Left cardiac atrium (tissue), 4 donors: ENCODE results near the gene PCIF1. TPM values are rescaled to one million over a fixed set of nuclear protein-coding genes. Genes with fewer than 3 reads are reported as not detected.
"Not testable (repeated sequence)": the region's sequence is repeated elsewhere in the genome, so short reads cannot be mapped to it uniquely, and the experiment has no call there.

ENCODE experiments used
- ATAC-seq, 2 donors: fragments of 200-7000 bp; cut with Tn5 transposase; one replicate each; pipeline ENCODE4 v1.9.1; 2020; ENCODE audit warnings: mild to moderate bottlenecking in 2 of 2, moderate library complexity in 2 of 2
- DNase-seq: peaks from one replicate; pipeline ENCODE4 v3.0.0-alpha.2; 2020
- intact Hi-C, 2 donors: fragments of 100-400 bp; cut with DNase I; formaldehyde crosslinking; loops; one replicate each; pipeline versions ENCODE4 v1.14.1 to v1.15.1; 2022 to 2023
- total RNA-seq, 2 donors: library from RNA; stranded (reverse); fragmentation: NEBNext Ultra II Directional; extraction: Animal tissue kit (Norgen Biotek cat#: 25700); gene quantifications; one replicate each; pipeline ENCODE4 v1.2.1, GENCODE V29; 2021
- donor health status: DM: no; HTN: yes; CAD: no.
- donor health status: DM: no; HTN: yes; CAD: no; lungs with severe emphysema.
- donor health status: DM: yes; HTN: yes; CAD: no.
- donor health status: Dilated cardiomyopathy.

Gene PCIF1
- total RNA-seq, 2 donors from 2014 or later: 23.1 to 27.6 TPM

DNA sequence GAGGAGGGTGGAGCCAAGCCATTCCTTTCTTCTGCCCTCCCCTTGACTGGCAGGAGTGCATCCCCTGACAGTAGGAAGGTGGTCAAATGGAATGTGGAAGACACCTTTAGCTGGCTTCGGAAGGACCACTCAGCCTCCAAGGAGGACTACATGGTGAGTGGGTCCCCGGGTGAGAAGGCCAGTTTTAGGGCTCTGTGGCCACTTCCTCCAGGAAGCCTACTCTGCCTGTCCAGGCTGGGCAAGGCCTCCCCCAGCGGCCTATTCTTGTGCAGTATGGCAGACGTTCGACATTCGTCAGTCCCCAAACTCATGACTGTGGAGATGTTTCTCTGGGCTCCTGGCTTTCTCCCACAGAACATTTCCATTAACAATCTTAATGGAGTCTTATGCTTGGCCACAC is 9.1 kb downstream of the PCIF1 start:
- no peak for ATAC-seq
- intact Hi-C loops: no loop called here
- no peak for DNase-seq

- intact Hi-C loops: no loop called here
- DNase-seq: no peak
- ATAC-seq: no peak
Observed at GRCh38 chr20:45944151-45944964, 9.9 kb downstream of the PCIF1 start.

DNA sequence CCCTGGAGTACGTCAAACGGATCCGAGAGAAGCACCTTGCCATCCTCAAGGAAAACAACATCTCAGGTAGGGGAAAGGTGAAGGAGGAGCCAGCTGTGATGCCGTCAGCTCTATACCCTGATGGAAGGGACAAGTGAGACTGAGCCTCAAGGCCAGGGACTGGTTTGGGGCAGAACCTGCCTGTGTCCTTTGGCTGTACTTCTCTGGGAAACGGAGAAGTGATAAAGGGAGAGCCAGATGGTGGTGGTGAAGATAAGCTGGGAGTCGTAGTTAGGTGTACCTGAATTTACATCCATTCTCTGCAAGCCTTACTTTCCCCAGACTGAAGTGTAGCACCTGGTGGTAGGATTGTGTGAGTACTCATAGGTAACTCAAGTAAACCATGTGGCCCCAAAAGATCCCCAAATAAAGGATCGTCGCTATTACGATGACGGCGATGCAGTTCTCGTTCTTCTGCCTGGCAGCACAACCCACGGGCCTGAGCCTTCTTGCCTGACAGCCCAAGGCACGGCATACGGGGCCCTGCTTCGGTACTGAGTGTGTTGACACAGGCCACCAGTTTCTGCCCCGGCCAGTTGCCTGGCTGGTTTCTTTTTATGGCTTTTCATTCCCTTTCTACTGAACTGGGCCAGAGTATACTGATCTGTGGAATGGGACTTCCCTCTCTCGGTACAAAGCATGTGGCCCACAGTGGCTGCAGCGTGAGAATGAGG is 10.6 kb downstream of the PCIF1 start:
- intact Hi-C loops: no loop called here
- no peak for ATAC-seq

GRCh38 chr20:45945678-45946148 is 11.2 kb downstream of the PCIF1 start:
- intact Hi-C loops: no loop called here
- DNase-seq: no peak

More for the DNA sequence above, 10.6 kb downstream of the PCIF1 start:
- DNase-seq: no peak

GRCh38 chr20:45946149-45946970 is 11.9 kb downstream of the PCIF1 start:
- DNase-seq (peak; percentile 67), ATAC-seq (peak; percentile 27 to 53)
- intact Hi-C loops: no loop called here

More at GRCh38 chr20:45945678-45946148, 11.2 kb downstream of the PCIF1 start:
- ATAC-seq: no peak

DNA sequence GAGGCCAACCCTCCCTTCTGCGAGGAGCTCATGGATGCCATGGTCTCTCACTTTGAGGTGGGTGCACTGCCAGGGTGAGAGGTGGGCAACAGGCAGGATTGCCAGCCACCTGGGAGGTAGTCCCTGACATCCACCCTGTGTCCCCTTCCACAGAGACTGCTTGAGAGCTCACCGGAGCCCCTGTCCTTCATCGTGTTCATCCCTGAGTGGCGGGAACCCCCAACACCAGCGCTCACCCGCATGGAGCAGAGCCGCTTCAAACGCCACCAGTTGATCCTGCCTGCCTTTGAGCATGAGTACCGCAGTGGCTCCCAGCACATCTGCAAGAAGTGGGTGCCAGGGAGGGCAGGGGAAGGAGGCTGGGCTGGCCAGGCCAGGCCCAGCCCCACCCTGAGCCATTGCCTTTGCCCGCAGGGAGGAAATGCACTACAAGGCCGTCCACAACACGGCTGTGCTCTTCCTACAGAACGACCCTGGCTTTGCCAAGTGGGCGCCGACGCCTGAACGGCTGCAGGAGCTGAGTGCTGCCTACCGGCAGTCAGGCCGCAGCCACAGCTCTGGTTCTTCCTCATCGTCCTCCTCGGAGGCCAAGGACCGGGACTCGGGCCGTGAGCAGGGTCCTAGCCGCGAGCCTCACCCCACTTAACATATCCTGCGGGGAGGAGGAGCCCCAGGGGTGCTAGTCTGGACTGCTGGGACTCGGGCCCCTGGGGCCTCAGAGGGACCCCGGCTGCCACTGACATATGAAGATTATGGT is 12.8 kb downstream of the PCIF1 start:
- intact Hi-C loops: no loop called here
- DNase-seq (no peak), ATAC-seq (peak in 1 of 2 donors; percentile 4)

DNA sequence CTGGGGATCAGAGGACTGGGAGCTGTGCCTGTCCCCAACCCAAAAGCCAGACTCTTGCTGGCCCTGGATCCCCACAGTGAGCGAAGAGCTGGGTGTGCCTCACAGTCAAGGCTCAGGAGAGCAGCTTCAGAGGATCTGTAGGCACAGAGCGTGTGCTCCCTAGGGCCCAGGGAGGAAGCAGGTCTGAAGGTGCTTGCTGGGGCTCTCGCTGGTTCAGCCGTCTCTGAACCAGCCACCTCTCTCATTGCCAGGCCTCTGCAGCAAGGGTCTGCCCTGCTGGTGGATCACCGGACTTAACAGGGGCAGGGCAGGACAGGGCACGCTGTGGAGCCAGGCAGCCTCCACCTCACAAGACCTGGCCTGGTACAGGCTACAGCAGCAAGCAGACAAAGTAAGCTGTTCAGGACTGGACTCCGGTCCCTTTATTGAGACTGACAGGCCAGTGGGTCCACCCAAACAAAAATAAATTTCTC is 13.8 kb downstream of the PCIF1 start:
- ATAC-seq (no peak), DNase-seq (no peak)
- intact Hi-C loops: no loop called here

GRCh38 chr20:45948742-45949541 is 14.5 kb downstream of the PCIF1 start:
- DNase-seq (no peak), ATAC-seq (no peak)
- intact Hi-C loops: no loop called here

GRCh38 chr20:45949542-45950329 is 15.3 kb downstream of the PCIF1 start:
- peak in 1 of 2 donors; percentile 1 for ATAC-seq
- intact Hi-C loops: loop anchor here in 1 of 2 donors (10.0 kb wide), 1 partner anchor 125 kb away; the partner anchor contains the start of gene TNNC2
- DNase-seq: no peak

DNA sequence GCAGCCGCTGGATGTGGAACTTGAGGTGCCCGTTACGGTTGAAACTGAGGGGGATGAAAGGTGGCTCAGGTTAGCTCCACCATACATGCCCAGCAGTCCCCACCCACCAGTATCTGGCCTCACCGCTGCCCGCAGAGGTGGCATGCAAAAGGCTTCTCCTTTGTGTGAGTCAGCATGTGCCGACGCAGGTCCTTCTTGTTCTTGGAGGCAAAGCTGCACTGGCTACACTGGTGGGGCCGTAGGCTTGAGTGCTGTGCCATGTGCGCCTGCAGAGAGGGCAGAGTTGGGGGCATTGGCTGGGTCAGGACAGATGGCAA is 15.8 kb downstream of the PCIF1 start:
- no peak for DNase-seq
- intact Hi-C loops: loop anchor here in 1 of 2 donors (10.0 kb wide), 1 partner anchor 125 kb away; the partner anchor contains the start of gene TNNC2
- ATAC-seq: no peak

DNA sequence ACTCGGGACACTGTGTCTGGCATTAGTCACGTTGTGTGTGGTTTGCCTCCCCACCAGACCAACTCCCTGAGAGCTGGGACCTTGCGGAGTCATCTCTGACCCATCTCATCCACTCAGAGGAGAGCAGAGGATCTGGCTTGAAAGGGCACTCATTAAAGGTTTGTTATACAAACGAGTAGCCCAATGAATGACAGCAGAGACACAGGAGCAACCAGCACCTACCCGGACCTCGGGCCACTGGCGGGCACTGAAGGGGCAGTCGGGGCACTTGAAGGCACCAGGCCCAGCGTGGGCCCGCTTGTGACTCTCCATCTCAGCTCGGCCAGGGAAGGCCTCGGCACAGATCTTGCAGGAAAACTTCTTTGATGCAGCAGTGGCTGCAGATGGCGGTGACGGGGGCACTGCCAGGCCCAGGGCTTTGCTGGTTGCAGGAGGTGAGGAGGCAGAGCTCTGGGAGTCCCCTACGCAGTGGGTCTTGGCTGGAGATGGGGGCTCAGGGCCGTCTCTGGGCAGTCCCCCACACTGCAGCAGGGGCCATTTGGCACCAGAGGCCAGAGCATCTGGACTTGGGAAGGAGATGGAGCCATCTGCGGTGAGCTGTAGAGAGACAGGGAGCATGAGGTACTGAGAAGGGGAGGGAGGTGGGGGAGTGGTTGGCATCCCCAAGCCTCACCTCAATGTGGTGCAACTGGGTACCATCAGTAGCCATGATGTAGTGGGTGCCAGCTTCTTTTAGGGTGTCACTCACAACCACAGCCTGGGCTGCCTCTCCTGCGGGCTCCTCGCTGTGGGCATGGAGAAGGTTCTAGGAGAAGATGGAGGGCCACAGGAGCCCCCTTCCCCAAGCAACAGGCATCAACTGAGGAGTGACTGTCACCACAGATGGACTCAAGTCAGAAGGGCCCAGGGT is 17.7 kb downstream of the PCIF1 start:
- ATAC-seq (no peak), DNase-seq (no peak)
- intact Hi-C loops: loop anchor here in 1 of 2 donors (10.0 kb wide), 1 partner anchor 127 kb away; the partner anchor contains the start of gene TNNC2

DNA sequence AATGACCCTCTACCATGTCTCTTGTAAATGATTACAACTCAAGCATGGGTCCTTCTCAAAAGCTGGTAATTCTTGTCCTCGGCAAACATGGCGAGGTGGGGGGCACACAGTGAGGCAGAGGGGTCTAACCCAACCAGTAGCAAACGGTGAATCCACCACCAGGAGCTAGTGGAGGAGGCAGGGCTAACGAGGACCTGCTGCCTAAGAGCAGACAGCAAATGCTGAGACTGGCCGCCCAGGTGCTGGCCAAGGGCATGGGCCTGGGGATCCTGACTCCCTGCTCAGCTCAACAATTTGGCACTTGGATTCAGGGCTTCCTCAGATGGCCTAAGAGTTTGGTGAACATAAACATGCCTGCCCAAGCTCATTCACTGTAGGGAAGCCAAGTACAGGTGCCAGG is 18.4 kb downstream of the PCIF1 start:
- no peak for DNase-seq
- intact Hi-C loops: loop anchor here in 1 of 2 donors (10.0 kb wide), 1 partner anchor 128 kb away; the partner anchor contains the start of gene TNNC2
- no peak for ATAC-seq

DNA sequence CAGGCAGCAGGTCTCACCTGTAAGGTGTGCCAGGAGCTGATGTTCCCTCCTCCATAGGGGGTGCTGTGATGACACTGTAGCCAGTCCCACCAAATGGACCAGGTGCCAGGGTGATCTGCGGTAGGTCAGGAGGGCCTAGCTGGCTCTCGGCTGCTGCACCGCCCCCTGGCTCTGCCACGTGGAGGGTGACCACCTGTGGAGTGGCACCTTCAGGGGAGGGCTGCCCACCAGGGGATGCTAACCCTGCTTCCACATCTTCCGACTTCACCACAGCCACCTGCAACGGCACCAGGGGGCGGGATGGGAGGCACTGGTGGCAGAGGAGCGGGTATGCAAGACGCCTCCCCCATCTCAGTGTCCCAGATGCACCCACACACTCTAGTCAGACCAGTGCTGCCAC is 19.2 kb downstream of the PCIF1 start:
- DNase-seq: no peak
- intact Hi-C loops: loop anchor here in 1 of 2 donors (10.0 kb wide), 1 partner anchor 129 kb away; the partner anchor contains the start of gene TNNC2
- no peak for ATAC-seq

- ATAC-seq, DNase-seq: not testable (repeated sequence)
- intact Hi-C loops: loop anchor here in 1 of 2 donors (10.0 kb wide), 1 partner anchor 132 kb away; the partner anchor contains the start of gene TNNC2
Observed at GRCh38 chr20:45956326-45956725, 21.8 kb downstream of the PCIF1 start.
